NT2/D1 (cell line): Measurements from ENCODE around the gene CXorf49.
"Not testable (repeated sequence)": the region's sequence is repeated elsewhere in the genome, so short reads cannot be mapped to it uniquely, and the experiment has no call there.

Source experiments
- DNase-seq: peaks from one replicate; pipeline ENCODE4 v3.0.0-alpha.2; 2011; ENCODE audit warnings: low read depth, low spot score
- H3K27me3 ChIP-seq: 2 replicates; pipeline ENCODE4 v1.6.0; 2011; ENCODE audit warnings: mild to moderate bottlenecking; ENCODE audit not compliant: insufficient read length, insufficient read depth
- H3K36me3 ChIP-seq: 2 replicates; pipeline ENCODE4 v1.6.1; 2011; ENCODE audit warnings: mild to moderate bottlenecking, low read length, mixed read lengths; ENCODE audit not compliant: insufficient read depth, insufficient read length
- H3K4me1 ChIP-seq: 2 replicates; pipeline ENCODE4 v1.5.1; 2011; ENCODE audit not compliant: insufficient read depth, insufficient read length
- H3K4me3 ChIP-seq: 2 replicates; pipeline ENCODE4 v1.5.1; 2011; ENCODE audit warnings: low read depth; ENCODE audit not compliant: insufficient read length
- H3K9ac ChIP-seq: 2 replicates; pipeline ENCODE4 v1.6.0; 2011; ENCODE audit warnings: low read depth; ENCODE audit not compliant: insufficient read length
- H3K9me3 ChIP-seq: 2 replicates; pipeline ENCODE4 v1.5.1; 2011; ENCODE audit warnings: mild to moderate bottlenecking, low read length; ENCODE audit not compliant: insufficient read depth
- SUZ12 ChIP-seq: IDR thresholded peaks from 2 replicates; pipeline ENCODE4 v1.6.1; 2011; ENCODE audit not compliant: insufficient read length, insufficient read depth; ENCODE audit errors: extremely low read depth
- YY1 ChIP-seq: IDR thresholded peaks from 2 replicates; pipeline ENCODE4 v1.6.1; 2011; ENCODE audit not compliant: insufficient read length, insufficient read depth
- ZNF274 ChIP-seq: IDR thresholded peaks from 2 replicates; pipeline ENCODE4 v1.6.1; 2011; ENCODE audit warnings: mild to moderate bottlenecking, low read depth, low read length

Gene CXorf49

DNA sequence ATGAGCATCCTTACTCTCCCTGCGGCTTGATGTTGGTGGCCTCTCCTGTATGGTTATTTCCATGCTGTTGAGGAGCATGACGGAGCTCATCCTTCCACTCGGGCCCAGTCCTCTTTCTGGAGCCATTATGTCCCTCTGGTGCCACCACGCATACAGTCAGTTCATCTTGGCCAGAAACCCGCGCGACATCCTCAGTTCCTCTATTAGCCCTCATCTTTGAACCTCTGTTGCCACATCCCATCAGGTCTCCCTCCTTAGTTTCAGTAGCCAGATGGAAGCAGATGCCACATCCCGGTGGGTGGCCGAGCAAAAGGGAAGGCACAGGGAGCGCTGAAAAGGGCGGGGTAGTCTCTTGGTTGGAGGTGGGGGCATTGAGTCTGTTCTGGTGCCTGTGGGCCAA lies 46.1 kb downstream of the CXorf49 start:
- peaks cover 5% of the 10 kb centered on the region for H3K27me3 ChIP-seq
- no peak for DNase-seq
- no peaks in the 10 kb centered on the region for H3K36me3 ChIP-seq
- H3K4me1 ChIP-seq, result no peaks in the 10 kb centered on the region
- H3K9me3 ChIP-seq, result peaks cover 10% of the 10 kb centered on the region; the same call in 1 of the 2 replicates
- H3K4me3 ChIP-seq, result no peak overlapping the region
- H3K9ac ChIP-seq, result no peak overlapping the region
- TF ChIP-seq SUZ12, result no peak
- TF ChIP-seq YY1, result no peak
- TF ChIP-seq ZNF274, result no peak

DNA sequence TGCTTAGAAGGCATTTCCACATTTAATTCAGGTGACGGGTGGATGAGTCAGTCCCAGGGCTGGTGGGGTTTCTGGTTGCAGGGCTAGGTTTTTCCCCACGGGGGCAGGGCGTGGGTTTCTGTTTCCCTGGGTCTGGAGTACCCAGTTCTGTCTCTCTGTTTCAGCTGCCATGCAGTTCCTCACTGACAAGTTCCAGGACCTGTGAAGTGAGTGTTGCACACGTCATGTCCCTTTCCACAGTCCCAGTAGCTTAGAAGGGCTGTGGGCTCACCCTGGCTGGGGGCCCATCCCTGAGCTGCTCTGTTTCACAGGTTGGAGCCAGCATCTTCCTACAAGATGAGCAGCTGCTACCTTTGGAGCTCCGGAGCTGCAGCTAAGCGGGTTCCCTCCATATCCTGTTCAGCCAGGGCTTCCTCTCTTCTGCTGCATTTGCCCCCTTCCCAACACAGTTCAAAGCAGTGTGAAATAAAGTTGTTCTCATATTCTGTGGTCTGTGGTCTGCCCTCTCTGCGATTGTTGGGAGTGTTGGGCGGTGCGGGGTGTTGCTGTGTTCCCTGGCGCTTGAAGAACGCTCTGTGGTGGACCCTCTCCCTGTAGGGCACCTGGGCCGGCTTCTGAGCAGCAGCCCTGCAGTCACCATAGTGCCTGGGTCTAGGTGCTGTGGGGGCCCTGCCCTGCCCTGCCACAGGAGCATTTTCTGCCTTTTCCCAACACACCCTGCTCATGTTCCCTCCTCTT lies 46.9 kb downstream of the CXorf49 start:
- TF ChIP-seq ZNF274, result no peak
- no peak for TF ChIP-seq SUZ12
- TF ChIP-seq YY1, result no peak
- Histone ChIP-seq H3K4me1 (no peaks in the 10 kb centered on the region), H3K4me3 (no peak overlapping the region), H3K9ac (no peak overlapping the region), H3K9me3 (peaks cover 6% of the 10 kb centered on the region; the same call in 1 of the 2 replicates), H3K27me3 (peaks cover 5% of the 10 kb centered on the region), H3K36me3 (no peaks in the 10 kb centered on the region)
- no peak for DNase-seq

DNA sequence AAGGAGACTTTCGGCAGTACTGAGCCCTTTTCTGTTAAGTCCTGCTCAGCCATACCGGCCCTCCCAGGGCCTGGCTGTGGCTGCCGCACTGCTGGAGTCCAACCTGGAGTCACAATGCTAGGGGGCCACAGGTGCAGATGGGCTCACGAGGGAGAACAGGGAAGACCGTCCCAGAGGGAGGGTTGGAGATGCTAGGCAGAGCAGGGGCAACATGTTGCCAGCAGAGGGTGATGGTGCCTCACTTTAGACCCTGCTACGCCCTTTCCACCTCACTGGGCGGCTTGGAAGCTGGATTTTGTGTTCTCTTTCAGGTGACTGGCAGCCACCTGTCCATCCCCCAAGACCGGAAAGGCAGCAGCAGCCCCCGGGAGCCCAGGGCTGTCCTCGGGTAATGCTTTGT lies 48.1 kb downstream of the CXorf49 start:
- H3K36me3 ChIP-seq, H3K4me3 ChIP-seq, H3K4me1 ChIP-seq, H3K27me3 ChIP-seq, H3K9ac ChIP-seq, H3K9me3 ChIP-seq, DNase-seq: not testable (repeated sequence)

DNA sequence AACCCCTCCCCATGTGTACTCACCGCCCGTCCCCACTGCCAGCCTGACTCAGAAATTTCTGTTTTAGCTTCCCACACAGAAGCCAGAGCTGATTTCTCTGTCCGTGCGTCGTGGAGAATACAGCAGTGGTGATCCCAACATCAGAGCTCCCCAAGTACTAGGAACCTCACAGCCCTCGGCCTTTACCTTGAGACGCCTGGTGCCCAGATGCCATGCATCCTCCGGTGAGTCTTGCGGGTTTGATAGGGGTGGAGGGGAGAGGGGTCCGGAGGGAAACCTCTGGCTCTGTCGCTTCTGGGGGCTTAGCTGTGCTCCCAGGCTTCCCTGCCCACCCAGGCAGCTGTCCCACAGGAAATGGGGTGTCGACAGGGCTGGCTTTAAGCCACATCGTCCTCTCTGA lies 48.6 kb downstream of the CXorf49 start:
- Histone ChIP-seq H3K4me3 (no peak overlapping the region), H3K9me3 (no peaks in the 10 kb centered on the region; the same call in 1 of the 2 replicates), H3K36me3 (no peaks in the 10 kb centered on the region), H3K9ac (no peak overlapping the region), H3K4me1 (peaks cover 4% of the 10 kb centered on the region), H3K27me3 (peaks cover 5% of the 10 kb centered on the region)
- no peak for DNase-seq
- TF ChIP-seq YY1, result no peak
- TF ChIP-seq SUZ12, result no peak
- no peak for TF ChIP-seq ZNF274

DNA sequence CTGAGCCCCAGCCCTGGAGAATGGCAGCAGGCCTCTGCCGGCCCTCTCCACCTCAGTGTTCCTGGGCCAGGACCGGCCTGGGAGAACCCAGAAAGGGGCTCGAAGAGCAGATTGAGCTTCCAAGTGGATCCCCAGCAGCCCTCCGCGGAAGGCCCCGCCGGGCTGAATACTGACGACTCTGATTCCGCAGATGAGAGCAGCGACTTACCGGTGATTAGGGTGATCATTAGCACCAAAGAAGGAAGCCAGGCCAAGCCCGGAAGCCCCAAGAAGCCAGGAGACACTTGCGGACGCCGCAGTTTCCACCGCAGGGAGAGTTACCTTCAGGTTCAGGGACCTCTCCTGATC lies 49.9 kb downstream of the CXorf49 start:
- Histone ChIP-seq H3K9me3 (no peaks in the 10 kb centered on the region; the same call in 1 of the 2 replicates), H3K4me3 (no peak overlapping the region), H3K9ac (no peak overlapping the region), H3K36me3 (no peaks in the 10 kb centered on the region), H3K4me1 (peaks cover 4% of the 10 kb centered on the region), H3K27me3 (peaks cover 5% of the 10 kb centered on the region)
- no peak for DNase-seq
- TF ChIP-seq SUZ12, result no peak
- no peak for TF ChIP-seq YY1
- TF ChIP-seq ZNF274, result no peak

DNA sequence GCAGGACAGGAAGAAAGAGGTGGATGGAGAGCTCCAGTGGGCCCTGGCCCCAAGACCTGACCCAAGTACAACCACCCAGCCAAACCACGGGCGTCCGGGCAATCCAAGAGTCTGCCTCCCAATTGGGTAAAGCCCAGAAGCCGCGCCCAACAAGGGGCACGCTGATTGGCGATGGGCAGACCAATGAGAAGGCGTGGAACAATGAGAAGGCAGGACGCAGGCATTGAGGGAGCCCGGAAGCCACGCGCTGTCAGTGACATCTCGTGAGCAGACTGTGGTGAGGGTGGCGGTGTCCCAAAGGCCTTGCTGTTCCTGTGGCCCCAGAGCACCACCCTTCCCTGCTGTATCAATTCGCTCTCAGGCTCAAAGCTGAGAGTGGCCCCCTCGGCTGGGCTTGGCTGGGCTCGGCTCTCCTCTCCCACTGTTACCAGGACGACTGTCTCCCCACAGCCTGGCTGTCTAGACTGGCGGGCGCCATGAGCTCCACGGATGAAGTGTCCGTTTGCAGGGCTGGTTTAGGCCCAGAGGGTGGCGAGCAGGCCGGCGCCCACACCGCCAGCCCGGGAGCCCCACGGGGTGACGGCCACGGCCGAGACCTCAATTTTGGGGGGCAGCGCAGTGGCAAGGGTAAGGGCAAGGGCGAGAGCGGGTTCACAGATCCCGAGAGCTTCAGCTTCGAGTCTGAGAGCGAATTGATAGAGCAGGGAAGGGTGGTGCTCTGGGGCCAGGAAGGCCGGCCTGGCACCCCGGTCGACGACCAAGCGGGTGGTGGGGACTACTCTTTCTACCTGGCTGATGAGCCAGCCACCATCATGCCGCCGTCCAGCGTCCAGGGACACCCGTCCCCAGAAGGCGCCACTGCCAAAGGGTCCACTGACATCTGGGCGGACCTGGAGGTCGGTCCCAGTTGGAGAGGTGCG lies 50.5 kb downstream of the CXorf49 start, which contains the start of gene LOC101059915:
TSS of gene LOC101059915 (plus strand) at position 219 of the 920 bp plus-strand sequence.
- Histone ChIP-seq H3K9ac (no peak within 1 kb of the TSS), H3K36me3 (no peaks in the 10 kb centered on the region), H3K4me3 (no peak within 1 kb of the TSS), H3K9me3 (no peaks in the 10 kb centered on the region; the same call in 1 of the 2 replicates), H3K4me1 (peaks cover 4% of the 10 kb centered on the region), H3K27me3 (peaks cover 5% of the 10 kb centered on the region)
- TF ChIP-seq YY1, result no peak
- no peak for TF ChIP-seq SUZ12
- no peak for TF ChIP-seq ZNF274
- no peak for DNase-seq

DNA sequence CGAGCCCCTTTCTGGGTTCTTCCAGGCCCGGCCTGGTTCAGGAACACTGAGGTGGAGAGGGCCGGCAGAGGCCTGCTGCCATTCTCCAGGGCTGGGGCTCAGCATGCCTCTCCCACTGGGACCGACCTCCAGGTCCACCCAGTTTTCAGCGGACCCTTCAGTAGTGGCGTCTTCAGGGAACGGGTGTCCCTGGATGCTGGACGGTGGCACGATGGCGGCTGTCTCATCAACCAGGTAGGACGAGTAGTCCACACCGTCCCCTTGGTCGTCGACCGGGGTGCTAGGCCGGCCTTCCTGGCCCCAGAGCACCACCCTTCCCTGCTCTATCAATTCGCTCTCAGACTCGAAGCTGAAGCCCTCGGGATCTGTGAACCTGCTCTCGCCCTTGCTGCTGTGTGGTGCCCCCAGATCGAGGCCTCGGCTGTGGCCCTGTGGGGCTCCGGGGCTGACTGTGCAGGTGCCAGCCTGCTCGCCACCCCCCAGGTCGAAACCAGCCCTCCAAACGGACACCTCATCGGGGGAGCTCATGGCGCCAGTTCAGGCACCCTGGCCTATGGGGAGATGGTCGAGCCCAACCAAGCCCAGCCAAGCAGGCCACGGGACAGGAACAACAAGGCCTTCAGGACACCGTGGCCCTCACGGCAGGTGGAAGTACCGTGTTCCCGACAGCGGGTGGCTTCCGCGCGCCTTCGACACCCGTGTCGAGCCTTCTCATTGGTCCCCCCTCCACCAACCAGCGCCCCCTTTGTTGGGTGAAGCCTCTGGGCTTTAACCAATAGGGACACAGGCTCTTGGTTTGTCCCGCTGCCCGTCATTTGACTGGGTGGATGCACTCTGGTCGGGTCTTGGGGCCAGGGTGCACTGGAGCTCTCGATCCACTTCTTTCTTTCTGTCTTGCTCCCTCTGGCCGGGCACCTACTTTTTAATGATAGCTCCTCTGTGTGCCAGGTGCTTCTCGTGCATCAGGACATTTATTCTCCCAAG lies 51.6 kb downstream of the CXorf49 start:
- no peak for TF ChIP-seq YY1
- no peak for TF ChIP-seq ZNF274
- TF ChIP-seq SUZ12, result no peak
- Histone ChIP-seq H3K4me1 (peaks cover 4% of the 10 kb centered on the region), H3K9me3 (no peaks in the 10 kb centered on the region; the same call in 1 of the 2 replicates), H3K4me3 (no peak overlapping the region), H3K9ac (no peak overlapping the region), H3K36me3 (no peaks in the 10 kb centered on the region), H3K27me3 (peaks cover 5% of the 10 kb centered on the region)
- DNase-seq, result no peak
